ENCODE measurements around the gene LRATD1. TPM values are rescaled to one million over a fixed set of nuclear protein-coding genes. Genes with fewer than 3 reads are reported as not detected.

The LRATD1 gene
- 100 to 1,000 TPM in 2 of 3 donors, 10 to 100 TPM in 1; 59.5 to 157 (median 139) TPM for total RNA-seq
- long read RNA-seq, donor 1, full-length matches to known transcripts, result 28 of 58 reads
- long read RNA-seq, donor 1, partial matches to known transcripts, result 0 of 58 reads
- long read RNA-seq, donor 1, other reads (novel, unspliced or antisense), result 30 of 58 reads
- long read RNA-seq, donor 2, full-length matches to known transcripts, result 6 of 23 reads
- long read RNA-seq, donor 2, partial matches to known transcripts, result 0 of 23 reads
- long read RNA-seq, donor 2, other reads (novel, unspliced or antisense), result 17 of 23 reads

- peak within 1 kb of the TSS; percentile 67 for H3K4me3 ChIP-seq
- TF ChIP-seq CTCF (IDR thresholded peaks at IDR 0.05), result no peak
- DNase-seq (peak; percentile 94 to 97 (median 97)), ATAC-seq (peak; percentile 80)
- no peaks in the 10 kb centered on the region for H3K9me3 ChIP-seq
- no peaks in the 10 kb centered on the region for H3K36me3 ChIP-seq (ENCODE audit: low read depth)
- H3K4me1 ChIP-seq (ENCODE audit: low read depth), result peaks cover 7% of the 10 kb centered on the region
- intact Hi-C loops (cut with DNase I, micrococcal nuclease), result loop anchor here in 1 of 2 donors (10.0 kb wide), 2 partner anchors 78 to 208 kb away; no protein-coding TSS in a partner anchor
Observed at GRCh38 chr2:14632133-14632936, at the start of gene LRATD1. TSS of gene LRATD1 (plus strand) at chr2:14632717. CDS start at chr2:14633980, 1,263 bp downstream.

- Histone ChIP-seq H3K9me3 (no peaks in the 10 kb centered on the region), H3K4me3 (no peak overlapping the region), H3K4me1 (ENCODE audit: low read depth) (no peaks in the 10 kb centered on the region), H3K36me3 (ENCODE audit: low read depth) (no peaks in the 10 kb centered on the region)
- TF ChIP-seq CTCF (IDR thresholded peaks at IDR 0.05), result no peak
- intact Hi-C loops (cut with DNase I, micrococcal nuclease), result no loop called here
- no peak for ATAC-seq
- DNase-seq, result no peak
Observed at GRCh38 chr2:14583059-14583458, 49.5 kb upstream of the LRATD1 start.

- no peaks in the 10 kb centered on the region for H3K9me3 ChIP-seq
- intact Hi-C loops (cut with DNase I, micrococcal nuclease), result no loop called here
- H3K4me1 ChIP-seq (ENCODE audit: low read depth), result no peaks in the 10 kb centered on the region
- ATAC-seq (no peak), DNase-seq (no peak)
- H3K4me3 ChIP-seq, result no peak overlapping the region
- no peak for TF ChIP-seq CTCF (IDR thresholded peaks at IDR 0.05)
- H3K36me3 ChIP-seq (ENCODE audit: low read depth), result no peaks in the 10 kb centered on the region
Observed at GRCh38 chr2:14583802-14584201, 48.7 kb upstream of the LRATD1 start.

- TF ChIP-seq CTCF (IDR thresholded peaks at IDR 0.05), result no peak
- H3K4me1 ChIP-seq (ENCODE audit: low read depth), result no peaks in the 10 kb centered on the region
- no peak overlapping the region for H3K4me3 ChIP-seq
- no peak for DNase-seq
- H3K9me3 ChIP-seq, result no peaks in the 10 kb centered on the region
- H3K36me3 ChIP-seq (ENCODE audit: low read depth), result no peaks in the 10 kb centered on the region
- no peak for ATAC-seq
- intact Hi-C loops (cut with DNase I, micrococcal nuclease), result no loop called here
Observed at GRCh38 chr2:14587119-14587518, 45.4 kb upstream of the LRATD1 start.

- H3K36me3 ChIP-seq (ENCODE audit: low read depth), result no peaks in the 10 kb centered on the region
- intact Hi-C loops (cut with DNase I, micrococcal nuclease), result no loop called here
- H3K4me3 ChIP-seq, result no peak overlapping the region
- no peaks in the 10 kb centered on the region for H3K9me3 ChIP-seq
- no peak for TF ChIP-seq CTCF (IDR thresholded peaks at IDR 0.05)
- ATAC-seq, result peak; percentile 50
- no peaks in the 10 kb centered on the region for H3K4me1 ChIP-seq (ENCODE audit: low read depth)
- no peak for DNase-seq
Observed at GRCh38 chr2:14601156-14601770, 31.3 kb upstream of the LRATD1 start.
